ENCODE measurements around the gene TMIGD1. TPM values are rescaled to one million over a fixed set of nuclear protein-coding genes. Genes with fewer than 3 reads are reported as not detected.
A peak's percentile ranks its signal among the peaks of the same experiment; 100 is the strongest.

Gene TMIGD1
- total and polyA plus RNA-seq, 2 of the 13 experiments (the other 11 are each of a cell fraction or from before 2014, with no cell fraction given) = not detected

DNA sequence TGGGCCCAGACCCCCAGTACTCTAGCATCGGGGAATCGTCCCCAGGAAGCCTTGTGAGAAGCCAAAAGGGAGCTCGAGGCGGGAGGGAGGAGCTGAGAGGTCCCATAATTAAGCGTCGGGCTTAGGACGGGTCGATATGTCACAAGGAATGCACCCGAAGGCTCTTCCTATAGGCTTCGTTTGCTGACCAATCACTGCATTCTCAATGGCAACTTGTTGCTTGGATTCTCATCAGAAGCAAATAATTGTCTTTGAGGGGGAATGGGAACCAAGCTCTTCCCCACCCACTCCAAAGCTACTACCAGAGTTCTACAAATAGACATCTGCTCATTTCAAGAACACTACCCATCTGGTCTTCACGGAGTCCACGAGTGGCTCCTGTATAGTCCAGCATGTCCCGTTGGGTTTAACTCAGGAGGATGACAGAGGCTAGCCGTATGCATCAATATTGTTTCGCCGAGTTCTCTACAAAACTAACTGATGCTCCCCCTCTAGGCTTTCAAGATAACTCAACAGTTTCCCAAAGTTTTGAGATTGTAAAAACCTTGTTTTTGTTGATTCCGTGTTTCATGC lies 41.5 kb downstream of the TMIGD1 start (continued):
- TF ChIP-seq, protein P1, sequence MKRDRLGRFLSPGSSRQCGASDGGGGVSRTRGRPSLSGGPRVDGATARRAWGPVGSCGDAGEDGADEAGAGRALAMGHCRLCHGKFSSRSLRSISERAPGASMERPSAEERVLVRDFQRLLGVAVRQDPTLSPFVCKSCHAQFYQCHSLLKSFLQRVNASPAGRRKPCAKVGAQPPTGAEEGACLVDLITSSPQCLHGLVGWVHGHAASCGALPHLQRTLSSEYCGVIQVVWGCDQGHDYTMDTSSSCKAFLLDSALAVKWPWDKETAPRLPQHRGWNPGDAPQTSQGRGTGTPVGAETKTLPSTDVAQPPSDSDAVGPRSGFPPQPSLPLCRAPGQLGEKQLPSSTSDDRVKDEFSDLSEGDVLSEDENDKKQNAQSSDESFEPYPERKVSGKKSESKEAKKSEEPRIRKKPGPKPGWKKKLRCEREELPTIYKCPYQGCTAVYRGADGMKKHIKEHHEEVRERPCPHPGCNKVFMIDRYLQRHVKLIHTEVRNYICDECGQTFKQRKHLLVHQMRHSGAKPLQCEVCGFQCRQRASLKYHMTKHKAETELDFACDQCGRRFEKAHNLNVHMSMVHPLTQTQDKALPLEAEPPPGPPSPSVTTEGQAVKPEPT (CRISPR knock-in tag; IDR thresholded peaks at IDR 0.05; ENCODE audit: low read depth) = 0 out of 2 replicates have a peak, but pooled peaks have one; percentile 25
- TF ChIP-seq ELF4 (CRISPR knock-in tag; IDR thresholded peaks at IDR 0.05; ENCODE audit: borderline replicate concordance) = no peak
- TF ChIP-seq ZBTB7B (CRISPR knock-in tag; IDR thresholded peaks at IDR 0.05) = peak; percentile 30; the same call in 1 of the 2 replicates
- TF ChIP-seq ARNT2 (CRISPR knock-in tag; IDR thresholded peaks at IDR 0.05; ENCODE audit: low read depth) = no peak
- TF ChIP-seq NFYB (CRISPR knock-in tag; IDR thresholded peaks at IDR 0.05) = peak; percentile 15; the same call in 1 of the 2 replicates
- 0 out of 2 replicates have a peak, but pooled peaks have one; percentile 36 for TF ChIP-seq ZNF572 (CRISPR knock-in tag; IDR thresholded peaks at IDR 0.05)
- no peak for TF ChIP-seq KLF11 (CRISPR knock-in tag; IDR thresholded peaks at IDR 0.05)
- TF ChIP-seq ZNF12 (CRISPR knock-in tag; IDR thresholded peaks at IDR 0.05) = 0 out of 2 replicates have a peak, but pooled peaks have one; percentile 5

DNA sequence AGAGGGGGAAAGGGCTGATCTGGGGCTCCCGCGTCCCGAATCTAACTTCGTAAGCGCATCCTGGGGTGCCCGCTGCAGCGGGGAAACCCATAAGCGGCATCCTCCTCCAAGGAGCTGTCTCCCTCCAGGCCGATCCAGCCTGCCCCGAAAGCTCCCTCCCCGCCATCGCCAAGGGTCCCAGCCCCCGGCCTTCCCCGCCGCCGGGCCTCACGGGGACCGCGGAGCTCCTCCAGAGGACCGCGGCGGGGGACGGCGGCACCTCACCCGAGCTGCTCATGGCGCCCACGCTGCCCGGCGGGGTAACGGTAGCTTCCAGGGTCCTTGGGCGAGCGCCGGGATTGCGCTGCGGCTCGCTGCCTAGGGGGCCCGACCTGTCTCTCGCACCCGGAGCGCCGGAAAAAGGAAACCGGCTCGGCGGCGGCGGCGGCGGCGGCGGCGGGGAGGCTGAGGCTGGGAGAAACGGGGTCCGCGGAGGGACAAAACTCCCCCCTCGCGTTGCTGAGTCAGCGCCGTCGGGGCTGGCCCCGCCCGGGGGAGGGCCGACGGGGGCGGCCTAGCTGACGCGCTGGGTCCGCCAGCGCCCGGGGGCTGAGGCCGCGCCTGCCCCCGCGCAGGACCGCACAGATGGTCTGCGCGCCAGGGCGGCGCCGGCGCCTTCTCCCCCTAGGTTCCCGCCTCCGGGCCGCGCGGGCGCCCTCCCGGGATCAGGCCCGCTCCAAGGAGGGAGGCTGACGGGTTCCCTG lies 42.1 kb downstream of the TMIGD1 start, which contains the start of gene BLMH:
TSS of gene BLMH (minus strand) at position 402 of the 743 bp plus-strand sequence. CDS start at position 277, 125 bp downstream.
- Histone ChIP-seq H3K4me2 (ENCODE audit: low read depth, low read length) (peak within 1 kb of the TSS; percentile 83), H3K27me3 (ENCODE audit: control insufficient read depth in 1 of 2, insufficient read depth in 2 of 2, low read length in 2 of 2) (no peaks in the 10 kb centered on the region; a peak in 2 of 5 replicates), H3K27ac (ENCODE audit: extremely low read length, insufficient read depth, low read length) (peak within 1 kb of the TSS; percentile 53), H3K36me3 (replicated peaks in 1 of 2; ENCODE audit: control insufficient read depth in 1 of 2, insufficient read depth in 2 of 2, low read length in 2 of 2) (peaks cover 0 to 13% of the 10 kb centered on the region in 2 experiments; a peak in 4 of 5 replicates), H3K9me3 (ENCODE audit: low read length) (no peaks in the 10 kb centered on the region), H3K79me2 (ENCODE audit: insufficient read depth, low read length) (peaks cover 17% of the 10 kb centered on the region), H3K4me3 (replicated peaks in 1 of 3; ENCODE audit: insufficient read depth in 1 of 3, low read depth in 2 of 3, low read length in 3 of 3) (peak within 1 kb of the TSS; percentile 77 to 91 (median 79)), H4K20me1 (ENCODE audit: insufficient read depth, low read length) (no peaks in the 10 kb centered on the region), H2AFZ (ENCODE audit: low read length) (peak within 1 kb of the TSS; percentile 32), H3K9ac (ENCODE audit: insufficient read depth, low read depth, low read length) (peak within 1 kb of the TSS; percentile 74), H3K4me1 (ENCODE audit: insufficient read depth, low read length) (peaks cover 23% of the 10 kb centered on the region)
- 0% methylated on average over 3 of the region's 89 CpGs for WGBS (ENCODE audit: low lambda C conversion rate)
- no peak for FAIRE-seq
- DNase-seq (ENCODE audit: low spot score) = peak; percentile 34
- ATAC-seq = peak; percentile 91
- CTCF ChIA-PET (ENCODE audit: low intra/inter-chr PET ratio, low total read pairs) = no interaction called here
- in situ Hi-C loops (cut with HindIII; ENCODE audit: extremely low pct_ligation_motif_present, low pct_unique_long_range_greater_than_20kb) = loop anchor here (5.0 kb wide), 1 partner anchor 46 kb away; no protein-coding TSS in a partner anchor
- intact Hi-C loops (cut with micrococcal nuclease; ENCODE audit: unreplicated experiment) = loop anchor here (1.0 kb wide), 1 partner anchor 45 kb away; no protein-coding TSS in a partner anchor
- BruUV-seq (replicated peaks) = TSS peak; percentile 67
- POLR2A ChIA-PET = interaction anchor here (0.8 to 2.0 kb wide), 10 partner anchors 9 to 187 kb away, joined by 3 to 22 read pairs (median 5); partner anchors contain the start of gene TMIGD1
- peak; percentile 65; the same call in 1 of the 2 replicates for TF ChIP-seq ZNF709 (CRISPR knock-in tag; IDR thresholded peaks at IDR 0.05)
- no peak for TF ChIP-seq ZKSCAN5 (CRISPR knock-in tag; IDR thresholded peaks at IDR 0.05)
- no peak for TF ChIP-seq NONO (IDR thresholded peaks at IDR 0.05)
- peak; percentile 56 for TF ChIP-seq NONO (CRISPR knock-in tag; conservative IDR thresholded peaks at IDR 0.05)
- TF ChIP-seq ZNF768 (CRISPR knock-in tag; IDR thresholded peaks at IDR 0.05) = peak; percentile 20; the same call in 1 of the 2 replicates
- TF ChIP-seq POLR2A (IDR thresholded peaks at IDR 0.05; ENCODE audit: insufficient read depth in 1 of 2, low read depth in 2 of 2, low read length in 2 of 2) = peak; percentile 30 to 73; a peak in 3 of 4 replicates
- TF ChIP-seq MAFF (IDR thresholded peaks at IDR 0.05; ENCODE audit: low read depth, low read length) = peak; percentile 78; the same call in 1 of the 2 replicates
- no peak; the same call in 1 of the 2 replicates for TF ChIP-seq ZNF766 (CRISPR knock-in tag; IDR thresholded peaks at IDR 0.05; ENCODE audit: borderline replicate concordance)
- no peak for TF ChIP-seq HDAC6 (IDR thresholded peaks at IDR 0.05; ENCODE audit: low read depth, low read length)
- TF ChIP-seq, protein P2, sequence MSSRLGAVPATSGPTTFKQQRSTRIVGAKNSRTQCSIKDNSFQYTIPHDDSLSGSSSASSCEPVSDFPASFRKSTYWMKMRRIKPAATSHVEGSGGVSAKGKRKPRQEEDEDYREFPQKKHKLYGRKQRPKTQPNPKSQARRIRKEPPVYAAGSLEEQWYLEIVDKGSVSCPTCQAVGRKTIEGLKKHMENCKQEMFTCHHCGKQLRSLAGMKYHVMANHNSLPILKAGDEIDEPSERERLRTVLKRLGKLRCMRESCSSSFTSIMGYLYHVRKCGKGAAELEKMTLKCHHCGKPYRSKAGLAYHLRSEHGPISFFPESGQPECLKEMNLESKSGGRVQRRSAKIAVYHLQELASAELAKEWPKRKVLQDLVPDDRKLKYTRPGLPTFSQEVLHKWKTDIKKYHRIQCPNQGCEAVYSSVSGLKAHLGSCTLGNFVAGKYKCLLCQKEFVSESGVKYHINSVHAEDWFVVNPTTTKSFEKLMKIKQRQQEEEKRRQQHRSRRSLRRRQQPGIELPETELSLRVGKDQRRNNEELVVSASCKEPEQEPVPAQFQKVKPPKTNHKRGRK (CRISPR knock-in tag; IDR thresholded peaks at IDR 0.05) = no peak
